Loucy (cell line): Measurements from ENCODE around the gene TOP3A.

Source experiments
- H2AFZ ChIP-seq: fragments of 200-600 bp; sonication (generic); 2 replicates; pipeline ENCODE4 v1.6.0; 2016; ENCODE audit warnings: antibody characterized with exemption, mild to moderate bottlenecking, low read length, moderate library complexity
- H3F3A ChIP-seq: fragments of 200-600 bp; 2 replicates; pipeline ENCODE4 v1.6.0; 2016; ENCODE audit warnings: antibody characterized with exemption, low read depth, mild to moderate bottlenecking
- H3K27me3 ChIP-seq: fragments of 200-600 bp; sonication (generic); 2 replicates; pipeline ENCODE4 v1.6.1; 2014; ENCODE audit warnings: low read length, mild to moderate bottlenecking; ENCODE audit not compliant: insufficient read depth, poor library complexity, severe bottlenecking
- H3K36me3 ChIP-seq: fragments of 200-600 bp; sonication (generic); 2 replicates; pipeline ENCODE4 v1.6.1; 2016; ENCODE audit warnings: low read length; ENCODE audit not compliant: insufficient read depth
- H3K4me1 ChIP-seq: fragments of 200-600 bp; sonication (generic); 2 replicates; pipeline ENCODE4 v1.5.1; 2014; ENCODE audit warnings: low read length, mild to moderate bottlenecking; ENCODE audit not compliant: insufficient read depth, poor library complexity, severe bottlenecking
- H3K4me2 ChIP-seq: fragments of 200-600 bp; sonication (generic); 2 replicates; pipeline ENCODE4 v1.6.0; 2014; ENCODE audit warnings: antibody characterized with exemption, low read length, low read depth, mild to moderate bottlenecking; ENCODE audit not compliant: poor library complexity, severe bottlenecking
- H3K4me3 ChIP-seq: fragments of 200-600 bp; sonication (generic); 2 replicates; pipeline ENCODE4 v1.5.1; 2014; ENCODE audit warnings: low read length, mild to moderate bottlenecking, mixed read lengths; ENCODE audit not compliant: poor library complexity, severe bottlenecking
- H3K79me2 ChIP-seq: fragments of 200-600 bp; sonication (generic); 2 replicates; pipeline ENCODE4 v1.6.1; 2014; ENCODE audit warnings: low read length; ENCODE audit not compliant: insufficient read depth
- H3K9ac ChIP-seq: fragments of 200-600 bp; sonication (generic); 2 replicates; pipeline ENCODE4 v1.6.0; 2014; ENCODE audit warnings: mild to moderate bottlenecking, low read depth, low read length, moderate library complexity; ENCODE audit not compliant: poor library complexity, severe bottlenecking
- H3K9me2 ChIP-seq: fragments of 200-600 bp; sonication (generic); replicated peaks from 2 replicates; pipeline ENCODE4 v1.6.1; 2016; ENCODE audit warnings: low read depth, low read length, mixed read lengths
- H3K9me3 ChIP-seq: fragments of 200-600 bp; sonication (generic); 2 replicates; pipeline ENCODE4 v1.6.1; 2014; ENCODE audit warnings: mild to moderate bottlenecking, antibody characterized with exemption, low read length, low read depth; ENCODE audit not compliant: insufficient read depth
- H4K20me1 ChIP-seq: fragments of 200-600 bp; sonication (generic); 2 replicates; pipeline ENCODE4 v1.6.0; 2014; ENCODE audit warnings: antibody characterized with exemption, low read length, mild to moderate bottlenecking; ENCODE audit not compliant: insufficient read depth, poor library complexity, severe bottlenecking
- CTCF ChIP-seq: fragments of 200-600 bp; sonication (generic); conservative IDR thresholded peaks from 2 replicates; pipeline ENCODE4 v1.5.1; 2014; ENCODE audit warnings: mild to moderate bottlenecking, antibody characterized with exemption, low read length
- EZH2phosphoT487 ChIP-seq: fragments of 200-600 bp; IDR thresholded peaks from 2 replicates; pipeline ENCODE4 v1.6.1; 2018; ENCODE audit warnings: antibody characterized with exemption, mild to moderate bottlenecking, moderate library complexity, borderline replicate concordance

TOP3A gene

GRCh38 chr17:18256351-18256750 lies 58.4 kb downstream of the TOP3A start:
- peaks cover 33% of the 10 kb centered on the region; the same call in 1 of the 2 replicates for H3K36me3 ChIP-seq

GRCh38 chr17:18254888-18255649 lies 59.7 kb downstream of the TOP3A start:
- no peaks in the 10 kb centered on the region for H3K9me2 ChIP-seq
- peaks cover 25% of the 10 kb centered on the region for H4K20me1 ChIP-seq
- H3K36me3 ChIP-seq, result peaks cover 45% of the 10 kb centered on the region; the same call in 1 of the 2 replicates
- TF ChIP-seq EZH2phosphoT487, result no peak
- no peak for TF ChIP-seq CTCF
- no peaks in the 10 kb centered on the region for H3K9me3 ChIP-seq
- peaks cover 16% of the 10 kb centered on the region for H3K4me1 ChIP-seq
- H3F3A ChIP-seq, result no peaks in the 10 kb centered on the region
- H3K79me2 ChIP-seq, result peaks cover 30% of the 10 kb centered on the region
- H3K9ac ChIP-seq, result no peak overlapping the region
- no peak overlapping the region for H3K4me3 ChIP-seq
- H3K27me3 ChIP-seq, result no peaks in the 10 kb centered on the region
- H3K4me2 ChIP-seq, result no peak overlapping the region
- no peak overlapping the region for H2AFZ ChIP-seq

More at GRCh38 chr17:18256351-18256750, 58.4 kb downstream of the TOP3A start:
- H2AFZ ChIP-seq, result no peak overlapping the region
- H4K20me1 ChIP-seq, result peaks cover 25% of the 10 kb centered on the region
- no peaks in the 10 kb centered on the region for H3K9me3 ChIP-seq
- peak overlapping the region; percentile 84 for H3K9ac ChIP-seq
- H3K27me3 ChIP-seq, result no peaks in the 10 kb centered on the region
- H3K79me2 ChIP-seq, result peaks cover 32% of the 10 kb centered on the region
- H3K9me2 ChIP-seq, result no peaks in the 10 kb centered on the region
- H3K4me3 ChIP-seq, result peak overlapping the region; percentile 76
- TF ChIP-seq CTCF, result no peak
- TF ChIP-seq EZH2phosphoT487, result no peak
- no peaks in the 10 kb centered on the region for H3F3A ChIP-seq
- H3K4me2 ChIP-seq, result peak overlapping the region; percentile 80
- peaks cover 19% of the 10 kb centered on the region for H3K4me1 ChIP-seq

GRCh38 chr17:18253947-18254821 lies 60.6 kb downstream of the TOP3A start:
- TF ChIP-seq CTCF, result no peak
- no peak for TF ChIP-seq EZH2phosphoT487
- Histone ChIP-seq H3K36me3 (peaks cover 49% of the 10 kb centered on the region; the same call in 1 of the 2 replicates), H3K9ac (no peak overlapping the region), H3F3A (no peaks in the 10 kb centered on the region), H3K4me3 (no peak overlapping the region), H3K4me1 (peaks cover 14% of the 10 kb centered on the region), H4K20me1 (peaks cover 25% of the 10 kb centered on the region), H3K9me3 (no peaks in the 10 kb centered on the region), H3K4me2 (no peak overlapping the region), H3K79me2 (peaks cover 30% of the 10 kb centered on the region), H3K27me3 (no peaks in the 10 kb centered on the region), H3K9me2 (no peaks in the 10 kb centered on the region), H2AFZ (no peak overlapping the region)
